HG03565 (cell line): ENCODE data around the gene RAPGEF4.
"Not testable (repeated sequence)": the region's sequence is repeated elsewhere in the genome, so short reads cannot be mapped to it uniquely, and the experiment has no call there.

Experiments
- ATAC-seq: cut with Tn5 transposase; IDR thresholded peaks from one replicate; pipeline ENCODE4 v1.9.1; 2021; ENCODE audit warnings: mild to moderate bottlenecking, moderate library complexity; ENCODE audit not compliant: unreplicated experiment

RAPGEF4 gene

GRCh38 chr2:172770887-172771286 is 35.2 kb downstream of the RAPGEF4 start:
- ATAC-seq, result no peak

- no peak for ATAC-seq
Observed at GRCh38 chr2:172772633-172773032, 37.0 kb downstream of the RAPGEF4 start.

GRCh38 chr2:172774302-172774701 is 38.7 kb downstream of the RAPGEF4 start:
- no peak for ATAC-seq

GRCh38 chr2:172775319-172775718 is 39.7 kb downstream of the RAPGEF4 start:
- no peak for ATAC-seq

DNA sequence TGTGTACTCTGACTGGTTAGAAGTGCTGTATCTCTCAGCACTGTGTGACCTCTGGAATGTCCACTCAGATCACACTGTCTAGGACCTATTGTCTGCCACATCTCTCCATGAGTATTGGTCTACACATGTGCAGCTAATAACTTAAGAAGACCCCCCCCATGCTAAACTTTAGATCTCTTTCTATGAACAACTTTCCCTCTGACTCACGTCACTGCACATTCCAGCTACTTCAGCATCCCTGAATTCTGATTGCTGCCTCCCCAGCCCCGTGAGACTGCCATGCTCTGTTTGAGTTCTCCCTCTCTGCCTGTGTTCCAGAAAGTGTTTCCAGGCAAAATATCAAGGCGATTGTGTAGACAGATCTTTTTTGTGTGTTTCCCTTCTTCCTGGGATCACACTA is 41.8 kb downstream of the RAPGEF4 start:
- ATAC-seq, result no peak

- no peak for ATAC-seq
Observed at GRCh38 chr2:172782506-172783164, 47.0 kb downstream of the RAPGEF4 start.

DNA sequence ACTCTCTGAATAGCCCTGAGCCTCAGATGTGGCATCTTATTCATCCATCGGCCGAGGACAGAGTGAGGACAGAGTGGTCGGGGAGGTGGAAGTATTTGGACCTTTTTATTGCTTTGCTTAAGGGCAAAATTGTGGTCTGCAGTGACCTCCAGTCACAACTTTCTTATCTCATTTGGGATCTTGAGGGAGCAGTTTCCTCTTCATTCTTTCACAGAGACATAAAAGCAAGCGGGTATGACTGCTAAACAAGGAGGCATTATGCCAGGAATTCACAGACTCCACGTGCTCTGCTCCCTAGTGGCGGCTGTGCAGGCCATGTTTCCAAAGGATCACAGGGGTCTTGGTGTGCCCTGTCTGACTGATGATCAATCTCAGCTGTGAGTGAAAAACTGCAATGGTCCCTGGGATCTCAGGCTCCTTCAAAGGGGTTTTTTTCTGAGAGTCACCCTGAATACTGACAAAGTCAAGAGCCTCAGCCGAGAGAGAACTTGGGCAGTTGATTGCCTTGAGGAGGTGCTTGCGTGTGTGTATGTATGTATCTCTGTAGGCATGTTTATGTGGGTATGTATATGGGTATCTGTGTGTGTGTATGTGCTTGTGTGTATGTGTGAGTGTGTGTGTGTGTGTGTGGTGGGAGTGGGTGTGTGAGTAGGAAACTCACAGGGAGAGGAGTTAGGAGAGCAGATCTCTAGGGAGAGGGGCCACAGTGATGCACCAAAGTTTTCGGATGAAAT is 47.7 kb downstream of the RAPGEF4 start:
- no peak for ATAC-seq

DNA sequence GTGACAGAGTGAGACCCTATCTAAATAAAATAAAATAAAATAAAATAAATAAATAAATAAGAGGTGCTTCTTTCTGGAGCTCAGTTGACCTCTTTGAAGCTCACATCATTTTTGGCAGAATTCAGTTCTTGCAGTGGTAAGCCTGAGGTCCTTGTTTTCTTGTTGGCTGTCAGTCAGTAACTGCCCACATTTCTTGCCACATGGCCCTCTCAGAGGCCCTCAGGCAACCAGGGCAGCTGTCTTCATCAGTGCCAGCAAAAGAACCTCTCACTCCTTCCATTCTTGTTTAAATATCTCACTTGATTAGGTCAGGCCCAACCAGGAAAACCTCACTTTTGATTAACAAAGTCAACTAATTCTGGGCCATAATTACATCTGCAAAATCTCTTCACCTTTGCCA is 53.2 kb downstream of the RAPGEF4 start:
- no peak for ATAC-seq

DNA sequence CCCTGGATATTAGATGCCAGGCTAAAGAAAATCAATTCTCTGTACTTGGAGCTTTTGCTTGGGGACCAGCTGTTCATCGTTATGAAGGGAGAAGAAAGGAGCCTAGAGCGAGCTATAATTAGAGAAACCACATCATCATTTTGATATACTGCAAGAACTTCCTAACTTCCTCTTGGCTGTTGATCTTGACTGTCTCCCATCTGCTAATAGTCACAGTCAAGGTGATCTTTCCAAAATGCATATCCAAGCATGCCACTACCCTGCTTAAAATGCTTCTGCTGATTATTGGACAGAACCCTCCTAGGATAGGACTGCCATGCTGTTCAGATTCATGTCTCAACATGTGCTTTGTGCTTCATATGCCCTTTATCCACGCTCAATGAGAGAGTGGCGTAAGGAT is 54.8 kb downstream of the RAPGEF4 start:
- no peak for ATAC-seq

GRCh38 chr2:172791953-172792352 is 56.3 kb downstream of the RAPGEF4 start:
- ATAC-seq, result no peak

DNA sequence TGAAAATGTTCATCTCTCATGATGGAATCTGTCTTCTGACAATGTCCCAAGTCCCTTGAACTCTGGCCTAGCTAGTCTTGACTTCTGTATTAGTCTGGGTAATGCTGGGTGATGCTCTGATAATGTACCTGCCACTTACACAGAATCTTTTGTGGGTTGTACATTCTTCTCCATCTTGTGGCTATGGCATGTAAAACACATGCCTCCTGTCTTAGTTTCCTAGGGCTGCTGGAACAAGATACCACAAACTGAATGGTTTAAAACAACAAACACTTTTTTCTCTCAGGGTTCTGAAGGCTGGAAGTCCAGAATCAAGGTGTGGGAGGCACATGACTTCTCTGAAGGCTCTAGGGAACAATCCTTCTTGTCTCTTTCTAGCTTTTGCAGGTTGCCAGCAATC is 57.1 kb downstream of the RAPGEF4 start:
- no peak for ATAC-seq

DNA sequence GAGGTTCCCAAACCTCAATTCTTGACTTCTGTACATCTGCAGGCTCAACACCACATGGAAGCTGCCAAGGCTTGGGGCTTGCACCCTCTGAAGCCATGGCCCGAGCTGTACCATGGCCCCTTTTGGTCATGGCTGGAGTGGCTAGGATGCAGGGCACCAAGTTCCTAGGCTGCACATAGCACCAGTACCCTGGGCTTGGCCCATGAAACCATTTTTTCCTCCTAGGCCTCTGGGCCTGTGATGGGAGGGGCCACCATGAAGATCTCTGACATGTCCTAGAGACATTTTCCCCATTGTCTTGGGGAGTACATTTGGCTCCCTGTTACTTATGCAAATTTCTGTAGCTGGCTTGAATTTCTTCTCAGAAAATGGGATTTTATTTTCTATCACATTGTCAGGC is 67.7 kb downstream of the RAPGEF4 start:
- ATAC-seq, result not testable (repeated sequence)

DNA sequence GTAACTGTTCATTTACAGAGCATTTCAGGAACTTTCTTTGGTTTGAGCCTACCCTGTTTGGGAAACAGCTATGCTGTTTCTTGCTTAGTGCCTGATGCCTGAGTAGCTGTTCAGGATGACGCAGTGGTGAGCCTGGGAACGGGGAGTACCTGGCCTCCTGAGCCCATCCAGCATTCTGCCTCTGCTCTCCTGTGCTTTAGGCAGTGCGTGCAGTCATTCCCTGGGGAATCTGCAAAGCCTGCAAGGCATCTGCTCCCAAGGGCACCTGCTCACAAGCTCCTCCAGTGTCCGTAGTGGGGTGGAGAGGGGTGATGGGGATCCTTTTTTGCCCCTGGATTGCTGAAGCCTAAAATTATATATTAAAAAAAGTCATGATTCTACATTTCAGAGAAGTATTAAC is 68.8 kb downstream of the RAPGEF4 start:
- ATAC-seq, result no peak

GRCh38 chr2:172806493-172806892 is 70.8 kb downstream of the RAPGEF4 start:
- ATAC-seq, result no peak

DNA sequence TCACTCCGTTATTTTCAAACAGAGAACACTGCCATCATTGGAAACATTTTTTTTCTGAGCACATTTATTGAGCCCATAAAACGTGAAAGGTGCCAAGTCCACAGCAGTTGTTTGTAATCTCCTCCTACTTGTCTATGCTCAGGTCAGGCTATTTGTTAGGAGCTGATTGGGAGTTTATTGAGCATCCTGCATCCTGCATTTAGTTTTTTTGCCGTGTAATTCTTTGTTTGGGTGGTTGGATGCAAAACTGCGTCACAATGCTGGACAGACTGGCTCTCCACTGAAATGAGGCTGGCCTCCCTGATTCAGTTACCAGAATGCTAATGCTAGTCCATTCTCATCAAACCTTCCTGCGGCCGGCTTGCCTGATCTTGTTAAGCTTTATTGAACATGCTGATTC is 71.4 kb downstream of the RAPGEF4 start:
- no peak for ATAC-seq

DNA sequence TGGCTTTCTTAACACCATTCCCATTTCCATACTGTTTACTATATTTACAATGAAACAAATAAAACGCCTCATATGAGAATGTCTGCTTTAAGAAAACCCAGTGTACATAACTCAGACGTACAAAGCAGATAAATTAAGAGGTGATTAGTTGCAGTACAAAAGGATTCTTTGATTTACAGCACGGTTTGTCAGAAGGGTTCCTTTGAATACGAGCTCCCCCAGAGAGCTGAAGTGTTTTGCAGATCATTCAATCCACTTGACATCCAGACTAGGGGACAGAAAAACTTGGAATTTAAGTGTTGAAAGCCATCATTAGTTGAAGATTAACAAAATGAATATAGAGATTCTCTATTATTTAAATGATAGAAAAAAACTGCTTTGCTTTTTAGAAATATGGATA is 72.5 kb downstream of the RAPGEF4 start:
- ATAC-seq, result no peak

- no peak for ATAC-seq
Observed at GRCh38 chr2:172811027-172811426, 75.4 kb downstream of the RAPGEF4 start.

GRCh38 chr2:172812158-172812744 is 76.6 kb downstream of the RAPGEF4 start:
- no peak for ATAC-seq

- ATAC-seq, result no peak
Observed at GRCh38 chr2:172813314-172813888, 77.8 kb downstream of the RAPGEF4 start.

GRCh38 chr2:172817411-172817810 is 81.8 kb downstream of the RAPGEF4 start:
- no peak for ATAC-seq

- ATAC-seq, result no peak
Observed at GRCh38 chr2:172819943-172820342, 84.3 kb downstream of the RAPGEF4 start.
